Cerebellar cortex (tissue), 1 donor: ENCODE measurements around the gene GPR162.

Experiments
- DNase-seq: peaks from one replicate; pipeline ENCODE4 v3.0.0-alpha.2; 2015; ENCODE audit warnings: low spot score

The GPR162 gene

DNA sequence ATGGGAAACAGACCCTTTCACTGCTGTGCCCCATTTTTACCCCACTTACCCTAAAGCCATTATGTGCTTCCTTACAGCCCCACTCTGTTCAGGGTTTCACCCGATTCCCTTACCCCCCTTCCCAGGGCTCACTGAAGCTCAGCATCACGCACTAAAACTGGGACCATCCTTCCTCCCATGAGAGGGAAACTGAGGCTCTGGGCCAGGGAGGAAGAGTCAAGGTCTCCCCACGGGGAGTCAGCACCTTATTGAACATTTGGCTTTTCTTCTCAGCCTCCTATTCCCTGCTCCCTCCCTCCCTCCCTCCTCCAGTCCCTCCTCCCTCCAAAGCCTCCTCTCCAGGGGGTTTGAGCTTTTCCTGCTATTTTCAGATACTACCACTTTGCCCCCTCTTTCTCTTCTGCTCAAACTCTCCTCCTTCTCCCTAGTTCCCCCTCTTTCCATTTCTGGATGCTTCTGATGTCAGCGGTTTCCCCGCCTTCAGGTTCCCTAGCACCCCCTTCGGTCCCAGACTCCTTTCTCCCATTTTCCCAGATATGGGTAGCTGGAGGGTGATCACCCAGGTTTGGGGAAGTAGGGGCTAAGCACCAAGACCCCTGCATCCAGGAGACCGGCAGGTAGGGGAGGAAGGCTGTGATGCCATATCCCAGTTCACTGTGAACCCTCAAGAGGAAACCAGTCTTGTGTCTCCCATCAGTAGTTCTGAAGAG lies 960 bp downstream of the GPR162 start:
- DNase-seq = peak; percentile 35

DNA sequence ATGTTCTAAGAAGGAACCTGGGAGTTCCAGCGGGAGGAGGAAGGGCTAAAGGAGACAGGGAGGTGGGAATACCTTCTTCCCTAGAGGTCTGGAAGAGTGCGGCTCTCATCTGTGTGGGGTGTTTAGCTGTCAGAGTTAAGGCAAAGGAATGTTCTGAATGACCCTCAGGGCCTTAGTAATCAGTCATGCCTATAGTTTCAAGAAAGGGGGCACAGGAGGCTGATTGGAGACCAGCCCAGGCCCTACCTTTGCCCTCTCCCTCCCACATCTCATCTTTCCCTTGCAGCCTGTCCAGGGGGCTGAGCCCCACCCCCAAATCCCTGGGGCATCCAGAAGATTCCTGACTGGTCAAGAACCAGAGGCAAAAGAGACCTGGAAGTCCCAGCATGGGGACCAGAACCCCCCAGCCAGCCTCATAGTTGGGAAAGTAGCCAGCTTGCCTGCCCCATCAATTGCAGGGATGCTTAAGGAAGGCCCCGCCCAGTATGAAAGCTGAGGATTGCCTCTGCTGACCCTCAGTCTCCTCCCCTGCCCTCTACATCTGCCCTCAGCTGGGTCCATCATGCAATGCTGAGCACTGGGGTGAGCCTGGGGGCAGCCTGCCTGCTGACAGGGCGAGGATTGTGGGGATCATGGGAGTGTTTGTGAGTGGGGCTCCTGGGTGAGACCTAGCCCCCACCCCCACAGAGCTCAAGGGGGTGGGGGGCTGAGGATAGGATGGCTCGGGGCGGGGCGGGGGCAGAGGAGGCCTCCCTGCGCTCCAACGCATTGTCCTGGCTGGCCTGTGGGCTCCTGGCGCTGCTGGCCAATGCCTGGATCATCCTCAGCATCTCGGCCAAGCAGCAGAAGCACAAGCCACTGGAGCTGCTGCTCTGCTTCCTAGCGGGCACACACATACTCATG lies 1.8 kb downstream of the GPR162 start:
- peak; percentile 36 for DNase-seq

DNA sequence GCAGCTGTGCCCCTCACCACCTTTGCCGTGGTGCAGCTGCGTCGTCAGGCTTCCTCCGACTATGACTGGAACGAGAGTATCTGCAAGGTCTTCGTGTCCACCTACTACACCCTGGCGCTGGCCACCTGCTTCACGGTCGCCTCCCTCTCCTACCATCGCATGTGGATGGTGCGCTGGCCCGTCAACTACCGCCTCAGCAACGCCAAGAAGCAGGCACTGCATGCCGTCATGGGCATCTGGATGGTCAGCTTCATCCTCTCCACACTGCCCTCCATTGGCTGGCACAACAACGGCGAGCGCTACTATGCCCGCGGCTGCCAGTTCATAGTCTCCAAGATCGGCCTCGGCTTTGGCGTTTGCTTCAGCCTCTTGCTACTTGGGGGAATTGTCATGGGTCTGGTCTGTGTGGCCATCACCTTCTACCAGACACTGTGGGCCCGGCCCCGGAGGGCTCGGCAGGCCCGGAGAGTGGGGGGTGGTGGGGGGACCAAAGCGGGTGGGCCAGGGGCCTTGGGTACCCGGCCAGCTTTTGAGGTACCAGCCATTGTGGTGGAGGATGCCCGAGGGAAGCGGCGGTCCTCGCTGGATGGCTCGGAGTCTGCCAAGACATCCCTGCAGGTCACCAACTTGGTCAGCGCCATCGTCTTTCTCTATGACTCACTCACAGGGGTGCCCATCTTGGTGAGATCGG lies 2.6 kb downstream of the GPR162 start:
- peak; percentile 61 for DNase-seq

DNA sequence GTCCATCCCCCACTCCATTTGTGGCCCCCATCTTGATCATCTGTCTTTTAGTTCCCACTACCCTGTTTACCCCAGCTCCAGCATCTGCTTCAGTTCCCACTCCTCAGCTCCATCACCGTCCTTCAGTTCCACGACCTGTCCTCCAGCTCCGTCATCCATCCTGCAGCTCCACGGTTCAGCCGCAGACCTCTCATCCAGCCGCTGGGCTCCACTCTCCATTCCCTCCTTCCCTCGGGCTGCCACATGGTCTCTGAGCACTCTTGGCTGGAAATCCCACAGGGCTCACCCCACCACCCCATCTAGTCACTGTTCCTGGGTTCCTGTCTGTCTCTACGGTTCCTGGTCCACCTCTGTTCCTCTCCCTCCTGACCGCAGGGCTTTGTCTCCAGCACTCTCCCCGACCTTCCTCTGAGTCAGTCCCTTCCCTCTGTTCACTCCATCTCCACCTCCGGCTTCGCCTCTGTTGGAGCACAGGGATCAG lies 3.3 kb downstream of the GPR162 start:
- peak; percentile 54 for DNase-seq

DNA sequence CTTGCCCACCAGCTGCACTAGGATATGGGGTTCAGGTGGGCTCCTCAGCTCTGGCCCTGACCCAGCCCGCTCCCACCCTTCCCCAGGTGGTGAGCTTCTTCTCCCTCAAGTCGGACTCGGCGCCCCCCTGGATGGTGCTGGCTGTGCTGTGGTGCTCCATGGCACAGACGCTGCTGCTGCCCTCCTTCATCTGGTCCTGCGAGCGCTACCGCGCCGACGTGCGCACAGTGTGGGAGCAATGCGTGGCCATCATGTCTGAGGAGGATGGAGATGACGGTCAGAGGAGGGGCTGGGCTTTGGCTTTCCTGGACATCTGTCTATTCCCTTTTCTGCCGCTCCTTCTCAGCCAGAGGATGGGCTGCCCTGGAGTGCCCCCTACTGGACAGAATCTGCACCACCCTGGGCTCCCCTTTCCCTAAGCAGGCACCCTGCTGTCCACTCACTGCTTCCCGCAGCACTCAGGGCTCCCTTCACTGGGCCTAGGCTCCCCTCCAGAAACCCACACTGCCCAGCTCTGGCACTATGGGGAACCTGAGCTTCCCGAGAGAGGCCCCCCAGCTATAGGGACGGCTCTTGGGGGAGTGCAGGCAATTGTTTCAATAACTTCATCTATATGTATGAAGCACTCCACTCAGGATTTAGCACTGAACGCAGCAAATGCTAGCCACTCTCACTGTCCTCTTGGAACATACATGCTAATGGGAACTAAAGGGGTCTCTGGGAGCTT lies 3.9 kb downstream of the GPR162 start:
- peak; percentile 95 for DNase-seq

GRCh38 chr12:6826125-6826733 lies 4.6 kb downstream of the GPR162 start:
- peak; percentile 18 for DNase-seq

- no peak for DNase-seq
Measured at GRCh38 chr12:6826734-6827436, 5.3 kb downstream of the GPR162 start.

- DNase-seq = peak; percentile 96
Measured at GRCh38 chr12:6827437-6827911, 5.9 kb downstream of the GPR162 start.

DNA sequence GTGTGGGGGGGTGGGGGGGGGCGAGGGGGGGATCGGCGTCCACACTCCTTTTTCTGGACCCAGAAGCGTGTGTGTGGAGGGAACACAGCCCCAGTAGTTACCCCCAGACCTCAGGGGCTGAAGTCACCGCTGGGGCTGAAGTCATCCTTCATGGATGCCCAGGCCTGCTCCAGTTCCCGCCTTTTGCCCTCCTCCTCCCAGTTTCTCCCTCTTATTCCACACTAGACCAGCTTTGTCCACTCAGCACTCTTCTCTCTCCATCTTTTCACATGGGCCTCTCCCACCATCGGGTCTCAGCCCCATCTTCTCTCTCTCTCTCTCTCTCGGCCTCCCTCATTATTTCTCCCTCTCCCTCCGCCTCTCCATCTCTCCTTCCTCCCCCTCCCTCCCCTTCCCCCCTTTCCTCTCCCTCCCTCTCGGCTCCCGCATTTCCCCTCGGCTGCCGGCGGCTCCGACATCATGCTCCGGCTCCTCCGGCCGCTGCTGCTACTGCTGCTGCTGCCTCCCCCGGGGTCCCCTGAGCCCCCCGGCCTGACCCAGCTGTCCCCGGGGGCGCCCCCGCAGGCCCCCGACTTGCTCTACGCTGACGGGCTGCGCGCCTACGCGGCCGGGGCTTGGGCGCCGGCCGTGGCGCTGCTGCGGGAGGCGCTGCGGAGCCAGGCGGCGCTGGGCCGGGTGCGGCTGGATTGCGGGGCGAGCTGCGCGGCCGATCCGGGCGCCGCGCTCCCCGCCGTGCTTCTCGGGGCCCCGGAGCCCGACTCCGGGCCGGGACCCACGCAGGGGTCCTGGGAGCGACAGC lies 6.6 kb downstream of the GPR162 start, which contains the start of gene P3H3:
Gene P3H3, plus strand, starts transcription at position 426 of the 799 bp plus-strand sequence. Its CDS starts 34 bp downstream, at position 460.
- DNase-seq = peak; percentile 69

DNA sequence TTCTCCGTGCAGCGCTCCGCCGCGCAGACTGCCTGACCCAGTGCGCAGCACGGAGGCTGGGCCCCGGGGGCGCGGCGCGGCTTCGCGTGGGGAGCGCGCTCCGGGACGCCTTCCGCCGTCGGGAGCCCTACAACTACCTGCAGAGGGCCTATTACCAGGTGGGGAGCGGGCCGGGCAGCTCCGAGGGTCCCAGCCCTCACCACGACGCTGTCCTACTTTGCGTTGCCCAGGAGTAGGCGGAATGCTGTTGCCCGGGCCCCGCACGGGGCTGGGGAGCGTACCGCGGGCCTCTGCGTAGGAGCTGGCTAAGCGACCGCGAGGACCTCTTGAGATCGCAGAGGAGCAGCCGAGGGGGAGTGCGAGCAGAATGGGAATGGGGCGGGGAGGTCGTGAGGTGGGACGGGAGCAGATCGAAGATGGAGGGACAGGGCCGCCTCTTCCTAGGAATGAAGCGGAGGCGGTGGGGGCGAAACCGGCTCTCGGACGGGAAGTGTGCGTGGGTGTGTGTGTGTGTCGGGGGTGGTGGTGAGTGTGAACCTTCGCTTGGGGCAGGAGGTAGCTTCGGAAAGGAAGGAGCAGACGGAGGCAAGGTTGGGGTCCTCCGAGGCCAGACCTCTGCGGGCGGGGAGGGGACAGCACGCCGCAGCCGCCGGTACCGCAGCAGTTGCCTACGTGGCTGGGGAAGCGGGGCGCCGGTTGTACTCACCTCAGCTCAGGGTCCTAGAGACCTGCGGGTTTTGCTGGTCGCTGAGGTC lies 7.3 kb downstream of the GPR162 start:
- peak; percentile 77 for DNase-seq

GRCh38 chr12:6829536-6830220 lies 8.1 kb downstream of the GPR162 start:
- DNase-seq = no peak

GRCh38 chr12:6830286-6830890 lies 8.8 kb downstream of the GPR162 start:
- no peak for DNase-seq

DNA sequence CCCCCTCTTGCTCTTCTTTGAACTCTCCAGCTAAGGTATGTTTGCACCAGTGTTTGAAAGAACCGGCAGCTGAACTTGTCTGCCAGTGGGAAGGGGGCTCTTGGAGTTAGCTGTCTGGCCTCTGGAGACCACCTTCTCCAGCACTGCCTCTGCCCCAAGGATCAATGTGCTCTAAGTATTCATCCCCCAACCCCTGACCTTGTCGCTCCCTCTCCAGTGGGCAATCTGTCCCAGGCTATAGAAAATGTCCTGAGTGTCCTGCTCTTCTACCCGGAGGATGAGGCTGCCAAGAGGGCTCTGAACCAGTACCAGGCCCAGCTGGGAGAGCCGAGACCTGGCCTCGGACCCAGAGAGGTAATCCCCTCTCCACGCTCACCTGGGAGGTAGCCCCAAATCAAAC lies 9.4 kb downstream of the GPR162 start:
- no peak for DNase-seq

DNA sequence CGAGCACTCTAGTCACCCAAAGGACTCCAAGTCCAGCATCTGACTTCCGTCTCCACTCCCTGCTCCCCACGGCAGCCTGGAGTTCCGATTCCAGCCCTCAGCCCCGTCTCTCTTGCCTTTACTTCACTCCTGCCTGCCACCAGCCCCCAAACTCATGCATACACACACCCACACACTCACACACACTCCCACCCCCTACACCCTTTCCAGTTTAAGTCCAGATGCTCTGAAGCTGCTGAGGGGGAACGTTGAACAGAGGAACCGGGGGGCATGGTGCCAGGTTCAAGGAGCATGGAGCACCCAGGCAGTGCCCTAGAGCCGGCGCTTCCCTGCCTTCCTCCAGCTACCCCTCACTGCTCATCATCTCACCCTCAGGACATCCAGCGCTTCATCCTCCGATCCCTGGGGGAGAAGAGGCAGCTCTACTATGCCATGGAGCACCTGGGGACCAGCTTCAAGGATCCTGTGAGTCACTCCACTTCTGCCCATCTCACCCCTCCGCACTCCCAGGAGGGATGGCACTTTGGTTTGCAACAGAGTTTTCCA lies 9.9 kb downstream of the GPR162 start:
- DNase-seq = no peak

DNA sequence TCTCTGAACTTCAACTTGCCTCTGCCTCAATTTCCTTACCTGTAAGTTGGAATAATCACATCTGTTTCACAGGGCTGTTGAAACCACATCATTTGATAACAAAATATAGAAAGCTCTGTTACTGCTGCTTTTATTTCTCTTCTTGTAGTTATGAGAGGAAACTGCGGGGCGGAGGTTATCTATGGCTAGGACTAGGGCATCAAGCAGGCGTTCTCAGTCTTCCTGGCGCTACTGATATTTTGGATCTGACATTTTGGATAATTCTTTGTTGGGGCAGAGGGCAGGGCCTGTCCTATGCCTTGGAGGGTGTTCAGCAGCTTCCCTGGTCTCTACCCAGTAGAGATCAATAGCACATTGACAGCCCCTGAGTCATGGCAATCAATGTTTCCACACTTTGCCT lies 10.5 kb downstream of the GPR162 start:
- DNase-seq = no peak

GRCh38 chr12:6833189-6833890 lies 11.7 kb downstream of the GPR162 start:
- DNase-seq = no peak

DNA sequence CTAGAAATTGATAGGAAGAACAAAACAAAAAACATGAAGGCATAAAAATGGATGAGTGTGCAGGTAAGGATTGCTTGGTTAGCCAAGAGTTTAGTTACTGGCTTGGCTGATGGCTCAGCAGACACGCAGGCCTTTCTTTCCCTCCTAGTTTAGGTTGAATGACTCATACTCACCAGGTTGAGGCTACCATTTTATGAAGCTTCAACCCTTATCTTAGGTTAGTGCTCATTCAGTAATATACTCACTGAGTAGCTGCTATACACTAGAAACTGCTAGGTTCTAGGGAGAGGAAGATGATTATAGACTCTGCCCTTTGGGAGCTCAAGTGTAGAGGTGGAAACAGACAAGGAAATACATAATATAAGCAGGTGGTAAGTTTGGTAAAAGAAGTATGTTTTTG lies 12.6 kb downstream of the GPR162 start:
- DNase-seq = no peak
